H1 (cell line): ENCODE results near the gene DOCK1. TPM values are rescaled to one million over a fixed set of nuclear protein-coding genes. Genes with fewer than 3 reads are reported as not detected.

ENCODE experiments used
- CTCF ChIA-PET: fragments of 300-600 bp; sonication (Branson Sonifier 250); formaldehyde crosslinking; loops from one replicate; lab custom pipeline; 2021; ENCODE audit not compliant: partially characterized antibody; lab: Charles Lee
- POLR2A ChIA-PET: fragments of 300-600 bp; sonication (Branson Sonifier 250); formaldehyde crosslinking; loops from one replicate; lab custom pipeline; 2021; ENCODE audit warnings: inconsistent platforms; ENCODE audit not compliant: partially characterized antibody; lab: Charles Lee
- DNase-seq, 2 experiments: peaks; one replicate each; pipeline versions ENCODE4 v3.0.0 to v3.0.0-alpha.2; 2010 to 2022; ENCODE audit warnings: low spot score in 2 of 2, low read depth in 1 of 2, mixed read lengths in 1 of 2
- FAIRE-seq: peaks from 2 replicates; lab custom pipeline; 2011; peaks lifted over from hg19 to GRCh38; lab: Jason Lieb, UNC
- H2AFZ ChIP-seq: 2 replicates; pipeline ENCODE4 v1.8.1; 2012; ENCODE audit warnings: low read length, inconsistent platforms
- H2AK5ac ChIP-seq: 2 replicates; pipeline ENCODE4 v1.6.1; 2013; ENCODE audit warnings: low read depth, low read length
- H2BK120ac ChIP-seq: replicated peaks from 2 replicates; pipeline ENCODE3; 2013; ENCODE audit warnings: low read depth, low read length, inconsistent platforms
- H2BK12ac ChIP-seq: 2 replicates; pipeline ENCODE4 v1.6.1; 2013; ENCODE audit warnings: low read depth, low read length
- H2BK15ac ChIP-seq: 2 replicates; pipeline ENCODE4 v1.6.1; 2013; ENCODE audit warnings: low read length
- H2BK20ac ChIP-seq: 2 replicates; pipeline ENCODE4 v1.6.1; 2013; ENCODE audit warnings: low read length
- H2BK5ac ChIP-seq: 2 replicates; pipeline ENCODE4 v1.6.1; 2013; ENCODE audit warnings: low read depth, low read length
- H3K14ac ChIP-seq: 2 replicates; pipeline ENCODE4 v1.6.1; 2013; ENCODE audit warnings: inconsistent platforms; ENCODE audit not compliant: insufficient read length
- H3K18ac ChIP-seq: 2 replicates; pipeline ENCODE4 v1.6.1; 2013; ENCODE audit warnings: low read length; ENCODE audit errors: extremely low read depth
- H3K23ac ChIP-seq: 2 replicates; pipeline ENCODE4 v1.6.1; 2013; ENCODE audit warnings: inconsistent platforms; ENCODE audit not compliant: insufficient read length
- H3K23me2 ChIP-seq: 2 replicates; pipeline ENCODE4 v1.6.1; 2013; ENCODE audit warnings: low read depth, low read length
- H3K27ac ChIP-seq: 2 replicates; pipeline ENCODE4 v1.6.1; 2011; ENCODE audit warnings: low read depth, low read length, inconsistent platforms
- H3K27me3 ChIP-seq, 4 experiments: replicated peaks in 1 of 4; 1 replicate in 1 of 4; 2 replicates in 3 of 4; pipeline versions ENCODE4 v1.6.1 to v1.8.1; 2011 to 2013; ENCODE audit warnings: low read length in 3 of 4, mild to moderate bottlenecking in 3 of 4, inconsistent platforms in 2 of 4, mixed read lengths in 2 of 4, moderate library complexity in 1 of 4; ENCODE audit not compliant: control insufficient read depth in 3 of 4, insufficient read depth in 3 of 4; ENCODE audit errors: extremely low read depth in 1 of 4
- H3K36me3 ChIP-seq, 4 experiments: 2 replicates each; pipeline versions ENCODE4 v1.6.1 to v1.8.1; 2011 to 2013; ENCODE audit warnings: mild to moderate bottlenecking in 4 of 4, low read length in 3 of 4, moderate library complexity in 2 of 4, control low read depth in 1 of 4, inconsistent platforms in 1 of 4; ENCODE audit not compliant: insufficient read depth in 4 of 4, control insufficient read depth in 2 of 4
- H3K4ac ChIP-seq: replicated peaks from 2 replicates; pipeline ENCODE3; 2013; ENCODE audit warnings: low read length, low read depth, mixed read lengths, inconsistent platforms; ENCODE audit not compliant: insufficient read length
- H3K4me1 ChIP-seq, 4 experiments: replicated peaks in 1 of 4; 1 replicate in 1 of 4; 2 replicates in 3 of 4; pipeline versions ENCODE4 v1.6.1 to v1.8.1; 2011 to 2013; ENCODE audit warnings: low read length in 3 of 4, inconsistent platforms in 2 of 4, mixed read lengths in 1 of 4; ENCODE audit not compliant: insufficient read depth in 4 of 4, control insufficient read depth in 3 of 4
- H3K4me2 ChIP-seq, 2 experiments: 2 replicates each; pipeline versions ENCODE4 v1.6.1 to v1.8.1; 2011 to 2013; ENCODE audit warnings: low read depth in 2 of 2, low read length in 2 of 2, control low read depth in 1 of 2, inconsistent platforms in 1 of 2, mild to moderate bottlenecking in 1 of 2; ENCODE audit not compliant: insufficient read depth in 1 of 2
- H3K4me3 ChIP-seq, 4 experiments: fragments of 200-600, 300-600 bp in 1 of 4; sonication (generic), shearing (Covaris generic), sonication (Bioruptor Twin) in 1 of 4; 2 replicates each; pipeline versions ENCODE4 v1.5.1 to v1.8.1; 2011 to 2016; ENCODE audit warnings: low read length in 4 of 4, low read depth in 3 of 4, control low read depth in 2 of 4, inconsistent platforms in 2 of 4, mild to moderate bottlenecking in 2 of 4, mixed read lengths in 1 of 4, moderate library complexity in 1 of 4; ENCODE audit not compliant: insufficient read depth in 2 of 4; ENCODE audit errors: extremely low read depth in 1 of 4
- H3K56ac ChIP-seq: replicated peaks from 2 replicates; pipeline ENCODE3; 2013; ENCODE audit warnings: low read depth, mild to moderate bottlenecking, mixed read lengths, low read length, inconsistent platforms; ENCODE audit not compliant: insufficient read length
- H3K79me1 ChIP-seq: 2 replicates; pipeline ENCODE4 v1.6.1; 2013; ENCODE audit warnings: low read depth, low read length, control low read depth
- H3K79me2 ChIP-seq, 2 experiments: 2 replicates each; pipeline versions ENCODE4 v1.6.1 to v1.8.1; 2012 to 2013; ENCODE audit warnings: low read length in 2 of 2, mild to moderate bottlenecking in 2 of 2, inconsistent platforms in 1 of 2; ENCODE audit not compliant: insufficient read depth in 2 of 2, control insufficient read depth in 1 of 2
- H3K9ac ChIP-seq, 4 experiments: replicated peaks in 1 of 4; 1 replicate in 1 of 4; 2 replicates in 3 of 4; pipeline versions ENCODE4 v1.6.1 to v1.8.1; 2011 to 2013; ENCODE audit warnings: low read depth in 3 of 4, low read length in 3 of 4, control low read depth in 2 of 4, mild to moderate bottlenecking in 2 of 4, moderate library complexity in 2 of 4, inconsistent platforms in 1 of 4; ENCODE audit errors: extremely low read depth in 1 of 4
- H3K9me3 ChIP-seq, 2 experiments: 2 replicates each; pipeline versions ENCODE4 v1.6.1 to v1.8.1; 2012 to 2013; ENCODE audit warnings: mild to moderate bottlenecking in 2 of 2, moderate library complexity in 2 of 2, control low read depth in 1 of 2, inconsistent platforms in 1 of 2, low read depth in 1 of 2, low read length in 1 of 2, mixed read lengths in 1 of 2; ENCODE audit not compliant: insufficient read depth in 2 of 2
- H4K20me1 ChIP-seq, 2 experiments: replicated peaks in 1 of 2; 2 replicates each; pipeline versions ENCODE3 to v1.8.1; 2011 to 2013; ENCODE audit warnings: inconsistent platforms in 2 of 2, low read length in 2 of 2, mild to moderate bottlenecking in 1 of 2; ENCODE audit not compliant: insufficient read depth in 2 of 2, control insufficient read depth in 1 of 2
- H4K5ac ChIP-seq: 2 replicates; pipeline ENCODE4 v1.6.1; 2013; ENCODE audit warnings: low read length, low read depth, mixed read lengths, inconsistent platforms; ENCODE audit not compliant: insufficient read length
- H4K8ac ChIP-seq: 2 replicates; pipeline ENCODE4 v1.8.0; 2013; ENCODE audit warnings: mild to moderate bottlenecking, moderate library complexity, low read length, inconsistent platforms; ENCODE audit not compliant: insufficient read depth; ENCODE audit errors: extremely low read depth
- H4K91ac ChIP-seq: replicated peaks from 2 replicates; pipeline ENCODE3; 2013; ENCODE audit warnings: low read length, mixed read lengths, inconsistent platforms; ENCODE audit not compliant: insufficient read length
- CTBP2 ChIP-seq: IDR thresholded peaks from 2 replicates; pipeline ENCODE4 v1.7.0; 2011; ENCODE audit warnings: borderline replicate concordance, mild to moderate bottlenecking, moderate library complexity, mixed read lengths, low read length; ENCODE audit not compliant: insufficient read depth, insufficient read length
- E2F6 ChIP-seq: IDR thresholded peaks from 2 replicates; pipeline ENCODE4 v1.6.1; 2012; ENCODE audit warnings: inconsistent platforms
- FOSL1 ChIP-seq: IDR thresholded peaks from 2 replicates; pipeline ENCODE4 v1.6.1; 2011; ENCODE audit warnings: mild to moderate bottlenecking, low read depth, low read length, moderate library complexity; ENCODE audit not compliant: insufficient read depth
- GABPA ChIP-seq: IDR thresholded peaks from 2 replicates; pipeline ENCODE4 v1.6.1; 2011; ENCODE audit warnings: mild to moderate bottlenecking, low read length, moderate library complexity, borderline replicate concordance; ENCODE audit not compliant: insufficient read depth
- KDM4A ChIP-seq: IDR thresholded peaks from one replicate; pipeline ENCODE4 v1.7.1; 2012; ENCODE audit warnings: low read depth, mild to moderate bottlenecking, moderate library complexity, low read length, inconsistent platforms; ENCODE audit not compliant: severe bottlenecking
- KDM5A ChIP-seq: fragments of 200-600 bp; IDR thresholded peaks from 2 replicates; pipeline ENCODE4 v1.7.1; 2012; ENCODE audit warnings: mild to moderate bottlenecking, low read length, inconsistent platforms, mixed read lengths
- POU5F1 ChIP-seq: IDR thresholded peaks from 2 replicates; pipeline ENCODE4 v1.6.1; 2011; ENCODE audit warnings: low read depth, mild to moderate bottlenecking, low read length, moderate library complexity
- RNF2 ChIP-seq: fragments of 200-900, 300-1000 bp; sonication (generic); IDR thresholded peaks from 2 replicates; pipeline ENCODE4 v1.7.1; 2016; ENCODE audit warnings: borderline replicate concordance, low read depth, mild to moderate bottlenecking, antibody characterized with exemption, low read length; ENCODE audit not compliant: poor library complexity, severe bottlenecking; ENCODE audit errors: missing control alignments
- RXRA ChIP-seq: IDR thresholded peaks from 2 replicates; pipeline ENCODE4 v1.6.1; 2011; ENCODE audit warnings: low read depth, mild to moderate bottlenecking, low read length, moderate library complexity; ENCODE audit not compliant: insufficient read depth
- SP2 ChIP-seq: IDR thresholded peaks from 2 replicates; pipeline ENCODE4 v1.6.1; 2012; ENCODE audit warnings: mild to moderate bottlenecking, low read length, inconsistent platforms
- TBP ChIP-seq: IDR thresholded peaks from 2 replicates; pipeline ENCODE4 v1.6.1; 2011; ENCODE audit warnings: low read depth, low read length, improper control_type of control experiment
- TCF12 ChIP-seq: IDR thresholded peaks from 2 replicates; pipeline ENCODE4 v1.6.1; 2011; ENCODE audit warnings: low read depth, mild to moderate bottlenecking, low read length
- TEAD4 ChIP-seq: IDR thresholded peaks from 2 replicates; pipeline ENCODE4 v1.6.1; 2012; ENCODE audit warnings: low read depth, low read length, inconsistent platforms, mixed read lengths
- WGBS, 2 experiments: shearing (Covaris generic) in 1 of 2; methylation state at CpG; one replicate each; pipeline versions ENCODE4 v1.1.6 to v1.1.7; 2013 to 2015; ENCODE audit warnings: low lambda C conversion rate in 2 of 2, mixed read lengths in 2 of 2, inconsistent platforms in 1 of 2, low coverage in 1 of 2, missing lambda C conversion rate in 1 of 2; ENCODE audit not compliant: insufficient replicate concordance in 2 of 2, insufficient coverage in 1 of 2, insufficient read length in 1 of 2; ENCODE audit errors: extremely low coverage in 1 of 2, missing lambda C conversion rate in 1 of 2; 5-methylcytosine and 5-hydroxymethylcytosine counted together
- polyA plus RNA-seq, 7 experiments: library from polyadenylated mRNA; depleted of rRNA in 3 of 7; stranded (reverse) in 5 of 7; unstranded in 2 of 7; fragments of >200 nt in 5 of 7; fragments of 200-250 nt in 2 of 7; gene quantifications; 1 replicate in 5 of 7; 2 replicates in 1 of 7; 4 replicates in 1 of 7; pipeline versions ENCODE4 v1.2.1 to v1.2.3, GENCODE V29; 2011 to 2013; ENCODE audit warnings: missing spikeins in 2 of 7, mixed read lengths in 2 of 7
- total RNA-seq: library from RNA; stranded (reverse); fragmentation: NEBNext Ultra II Directional; extraction: Animal tissue kit (Norgen Biotek cat#: 25700); gene quantifications from 2 replicates; pipeline ENCODE4 v1.2.1, GENCODE V29; 2021

Gene DOCK1
- total and polyA plus RNA-seq, 2 of the 8 experiments (the other 6 are each of a cell fraction or from before 2014, with no cell fraction given): 11.6 to 53.0 TPM

- Histone ChIP-seq H3K18ac (no peak overlapping the region), H2AFZ (no peak overlapping the region), H3K27ac (no peak overlapping the region), H3K14ac (no peak overlapping the region), H2BK120ac (no peak overlapping the region), H4K5ac (no peak overlapping the region), H3K23me2 (no peaks in the 10 kb centered on the region), H3K4me1 (0 out of 7 replicates have a peak, but pooled peaks cover 0 to 4% (median 0%) of the 10 kb centered on the region in 4 experiments), H4K8ac (no peak overlapping the region), H3K23ac (no peak overlapping the region), H3K9me3 (peaks cover 0 to 2% of the 10 kb centered on the region in 2 experiments; a peak in 2 of 4 replicates), H2BK5ac (no peak overlapping the region), H2BK12ac (no peak overlapping the region), H3K79me2 (no peaks in the 10 kb centered on the region), H3K9ac (no peak overlapping the region), H3K56ac (no peak overlapping the region), H3K27me3 (no peaks in the 10 kb centered on the region), H4K20me1 (no peaks in the 10 kb centered on the region), H3K4me2 (no peak overlapping the region), H3K4ac (no peak overlapping the region), H2BK20ac (no peak overlapping the region), H4K91ac (no peak overlapping the region), H2BK15ac (no peak overlapping the region), H2AK5ac (no peak overlapping the region), H3K4me3 (no peak overlapping the region), H3K79me1 (no peaks in the 10 kb centered on the region), H3K36me3 (no peaks in the 10 kb centered on the region)
- CTCF ChIA-PET: interaction anchor here (0.6 to 0.7 kb wide), 2 partner anchors 10 to 259 kb away, joined by 3 to 4 read pairs; partner anchors contain the start of gene INSYN2A
- 83% methylated on average over 9 of the region's 9 CpGs; no CpG with 5 or more reads in 1 of the 2 experiments for WGBS, 2 experiments
- POLR2A ChIA-PET: interaction anchor here (0.7 kb wide), 1 partner anchor 354 kb away, joined by 3 read pairs; no protein-coding TSS in a partner anchor
- no peak for FAIRE-seq
- no peak for DNase-seq
- TF ChIP-seq TEAD4 (no peak), RXRA (no peak), CTBP2 (no peak), TBP (no peak), KDM5A (no peak), POU5F1 (no peak), SP2 (no peak), E2F6 (no peak), RNF2 (no peak), GABPA (no peak), FOSL1 (no peak), KDM4A (no peak), TCF12 (no peak)
Observed at GRCh38 chr10:127456122-127456521, 550.9 kb downstream of the DOCK1 start.
